Stimulated activated CD4-positive, alpha-beta T cell treated with anti-CD3 and anti-CD28 coated beads, Interleukin-1b, Interleukin-23, amount 100 ng/mL, for 1 hour (primary cell): ENCODE results near the gene JAM3.

ENCODE experiments used
- DNase-seq, 2 donors: peaks; one replicate each; pipeline ENCODE4 v3.0.0-alpha.2; 2020; ENCODE audit warnings: low read depth in 2 of 2

JAM3 gene

GRCh38 chr11:134068829-134069425 lies at the start of gene JAM3:
Gene JAM3, plus strand, starts transcription at chr11:134069072. Its CDS starts 12 bp downstream, at chr11:134069084.
- DNase-seq, result peak; percentile 93 to 95

- no peak for DNase-seq
Measured at GRCh38 chr11:134019500-134019899, 49.4 kb upstream of the JAM3 start.

- DNase-seq, result no peak
Measured at GRCh38 chr11:134020598-134020997, 48.3 kb upstream of the JAM3 start.

GRCh38 chr11:134021326-134021725 lies 47.5 kb upstream of the JAM3 start:
- DNase-seq, result no peak

- DNase-seq, result no peak
Measured at GRCh38 chr11:134022748-134023147, 46.1 kb upstream of the JAM3 start.

GRCh38 chr11:134024420-134025081 lies 44.3 kb upstream of the JAM3 start:
- no peak for DNase-seq

GRCh38 chr11:134025082-134025429 lies 43.8 kb upstream of the JAM3 start:
- no peak for DNase-seq

GRCh38 chr11:134026655-134027343 lies 42.1 kb upstream of the JAM3 start:
- DNase-seq, result no peak

GRCh38 chr11:134027671-134028070 lies 41.2 kb upstream of the JAM3 start:
- no peak for DNase-seq

GRCh38 chr11:134028368-134028920 lies 40.4 kb upstream of the JAM3 start:
- DNase-seq, result no peak

GRCh38 chr11:134030853-134031252 lies 38.0 kb upstream of the JAM3 start:
- no peak for DNase-seq

GRCh38 chr11:134032043-134032442 lies 36.8 kb upstream of the JAM3 start:
- no peak for DNase-seq

GRCh38 chr11:134032501-134033091 lies 36.3 kb upstream of the JAM3 start:
- DNase-seq, result no peak

GRCh38 chr11:134033276-134033675 lies 35.6 kb upstream of the JAM3 start:
- DNase-seq, result no peak

- DNase-seq, result peak in 1 of 2 donors; percentile 27
Measured at GRCh38 chr11:134033696-134034491, 35.0 kb upstream of the JAM3 start.

- no peak for DNase-seq
Measured at GRCh38 chr11:134034496-134035381, 34.1 kb upstream of the JAM3 start.

- DNase-seq, result no peak
Measured at GRCh38 chr11:134036492-134037045, 32.3 kb upstream of the JAM3 start.

- no peak for DNase-seq
Measured at GRCh38 chr11:134037046-134037908, 31.6 kb upstream of the JAM3 start.

- no peak for DNase-seq
Measured at GRCh38 chr11:134038897-134039470, 29.9 kb upstream of the JAM3 start.
